C4-2B (cell line): ENCODE data around the gene SYMPK.
"Not testable (repeated sequence)": the region's sequence is repeated elsewhere in the genome, so short reads cannot be mapped to it uniquely, and the experiment has no call there.

Experiments
- H3K27ac ChIP-seq: fragments of 450-650 bp; 2 replicates; pipeline ENCODE4 v1.5.1; 2017
- ZFX ChIP-seq: fragments of 450-650 bp; IDR thresholded peaks from 2 replicates; pipeline ENCODE4 v1.6.1; 2017
- TF ChIP-seq, protein P1 (sequence below): fragments of 450-650 bp; conservative IDR thresholded peaks from 2 replicates; pipeline ENCODE4 v1.5.1; 2017; ENCODE audit warnings: mild to moderate bottlenecking

Gene SYMPK

DNA sequence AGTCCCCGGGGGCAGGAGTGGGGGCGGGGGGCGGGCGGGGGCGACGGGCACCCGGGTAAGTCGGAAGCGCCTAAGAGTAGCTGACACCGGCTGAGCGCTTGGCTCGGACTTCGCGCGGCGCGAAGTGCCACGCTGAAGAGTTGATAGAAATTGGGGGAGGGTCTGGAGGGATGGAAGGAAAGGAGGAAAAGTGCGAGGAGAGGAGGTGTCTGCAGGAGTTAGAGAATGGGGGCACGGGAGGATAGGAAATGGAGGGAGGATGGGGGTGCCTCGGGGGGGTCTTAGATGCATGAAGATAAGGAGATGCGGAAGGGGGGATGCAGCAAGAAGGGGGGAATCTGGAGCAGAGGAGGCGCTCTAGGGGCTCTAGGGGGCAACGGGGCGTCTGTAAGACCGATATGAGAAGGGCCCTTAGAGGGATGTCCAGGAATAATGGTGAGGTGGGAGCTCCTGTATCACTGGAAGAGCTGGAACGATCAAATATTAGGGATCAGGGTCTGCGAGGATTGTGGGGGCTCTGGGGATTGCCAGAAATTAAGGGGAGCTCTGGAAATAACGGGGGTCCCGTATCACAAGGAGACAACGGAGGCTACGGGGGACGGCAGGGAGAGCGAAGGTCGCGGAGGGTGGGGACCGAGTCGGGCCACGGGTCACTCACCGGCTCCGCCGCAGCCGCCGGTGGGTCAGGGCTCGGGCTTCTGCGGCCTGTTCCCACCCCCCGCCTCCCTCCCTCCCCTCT lies 39.1 kb upstream of the SYMPK start, which contains the start of gene MYPOP:
Gene MYPOP (minus strand): TSS at position 702 of the 739 bp plus-strand sequence. CDS start 840 bp downstream, outside the sequence.
- TF ChIP-seq ZFX = no peak
- TF ChIP-seq, protein P1, sequence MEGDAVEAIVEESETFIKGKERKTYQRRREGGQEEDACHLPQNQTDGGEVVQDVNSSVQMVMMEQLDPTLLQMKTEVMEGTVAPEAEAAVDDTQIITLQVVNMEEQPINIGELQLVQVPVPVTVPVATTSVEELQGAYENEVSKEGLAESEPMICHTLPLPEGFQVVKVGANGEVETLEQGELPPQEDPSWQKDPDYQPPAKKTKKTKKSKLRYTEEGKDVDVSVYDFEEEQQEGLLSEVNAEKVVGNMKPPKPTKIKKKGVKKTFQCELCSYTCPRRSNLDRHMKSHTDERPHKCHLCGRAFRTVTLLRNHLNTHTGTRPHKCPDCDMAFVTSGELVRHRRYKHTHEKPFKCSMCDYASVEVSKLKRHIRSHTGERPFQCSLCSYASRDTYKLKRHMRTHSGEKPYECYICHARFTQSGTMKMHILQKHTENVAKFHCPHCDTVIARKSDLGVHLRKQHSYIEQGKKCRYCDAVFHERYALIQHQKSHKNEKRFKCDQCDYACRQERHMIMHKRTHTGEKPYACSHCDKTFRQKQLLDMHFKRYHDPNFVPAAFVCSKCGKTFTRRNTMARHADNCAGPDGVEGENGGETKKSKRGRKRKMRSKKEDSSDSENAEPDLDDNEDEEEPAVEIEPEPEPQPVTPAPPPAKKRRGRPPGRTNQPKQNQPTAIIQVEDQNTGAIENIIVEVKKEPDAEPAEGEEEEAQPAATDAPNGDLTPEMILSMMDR = no peak
- peak within 1 kb of the TSS; percentile 70 for H3K27ac ChIP-seq

DNA sequence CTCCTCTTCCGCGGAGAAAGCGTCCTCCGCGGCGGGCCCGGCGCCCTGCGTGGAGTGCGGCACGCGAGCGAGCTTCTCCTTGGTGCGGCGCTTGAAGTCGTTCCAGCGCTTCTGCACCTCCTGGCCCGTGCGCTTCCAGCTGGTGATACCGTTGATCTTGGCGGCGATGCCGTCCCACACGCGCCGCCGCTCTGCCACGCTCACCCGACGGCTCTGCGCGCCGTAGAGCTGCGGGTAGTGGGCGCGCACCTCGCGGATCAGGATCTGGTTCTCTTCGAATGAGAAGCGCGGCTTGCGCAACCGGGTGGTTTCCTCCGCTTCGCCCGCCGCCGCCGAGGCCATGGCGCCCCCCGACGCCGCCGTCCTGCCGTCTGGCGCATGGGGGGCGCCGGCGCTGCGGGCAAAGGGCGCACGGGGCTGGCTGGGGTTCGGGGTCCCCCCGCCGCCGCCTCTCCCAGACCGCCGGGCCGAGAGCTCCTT lies 38.5 kb upstream of the SYMPK start:
- H3K27ac ChIP-seq = peak overlapping the region; percentile 70; the same call in 1 of the 2 replicates
- TF ChIP-seq, protein P1 = no peak
- no peak for TF ChIP-seq ZFX

DNA sequence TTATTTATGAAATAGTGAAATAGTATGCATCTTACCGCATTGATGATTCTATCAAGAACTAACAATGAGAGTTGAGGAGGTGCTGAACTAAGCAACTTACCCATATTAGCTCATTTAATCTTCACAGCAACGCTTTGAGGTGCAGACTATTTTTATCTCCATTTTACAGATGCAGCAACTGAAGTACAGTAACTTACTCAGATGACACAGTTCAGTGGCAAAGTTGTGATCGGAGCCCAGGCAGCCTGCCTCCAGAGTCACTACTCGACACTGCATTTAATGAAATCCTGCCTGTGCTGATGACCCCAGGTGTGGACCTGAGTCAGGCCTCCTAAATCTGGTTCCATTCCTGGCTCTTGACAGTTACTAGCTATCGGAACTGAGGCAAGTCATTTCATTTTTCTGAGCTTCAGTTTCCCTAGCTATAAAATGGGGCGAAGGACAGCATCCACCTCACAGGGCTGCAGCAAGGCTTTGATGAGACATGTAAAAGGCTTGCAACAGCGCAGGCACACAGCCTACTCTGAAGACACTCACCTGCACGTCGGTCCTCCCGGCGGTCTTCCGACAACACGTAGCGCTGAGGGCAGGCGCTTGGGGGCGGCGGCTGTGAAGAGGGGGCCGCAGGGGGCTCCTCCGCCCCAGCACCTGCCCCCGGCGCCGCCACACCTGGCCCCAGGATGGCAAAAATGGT lies 37.9 kb upstream of the SYMPK start:
- no peak for TF ChIP-seq ZFX
- TF ChIP-seq, protein P1 = no peak
- no peak overlapping the region for H3K27ac ChIP-seq

DNA sequence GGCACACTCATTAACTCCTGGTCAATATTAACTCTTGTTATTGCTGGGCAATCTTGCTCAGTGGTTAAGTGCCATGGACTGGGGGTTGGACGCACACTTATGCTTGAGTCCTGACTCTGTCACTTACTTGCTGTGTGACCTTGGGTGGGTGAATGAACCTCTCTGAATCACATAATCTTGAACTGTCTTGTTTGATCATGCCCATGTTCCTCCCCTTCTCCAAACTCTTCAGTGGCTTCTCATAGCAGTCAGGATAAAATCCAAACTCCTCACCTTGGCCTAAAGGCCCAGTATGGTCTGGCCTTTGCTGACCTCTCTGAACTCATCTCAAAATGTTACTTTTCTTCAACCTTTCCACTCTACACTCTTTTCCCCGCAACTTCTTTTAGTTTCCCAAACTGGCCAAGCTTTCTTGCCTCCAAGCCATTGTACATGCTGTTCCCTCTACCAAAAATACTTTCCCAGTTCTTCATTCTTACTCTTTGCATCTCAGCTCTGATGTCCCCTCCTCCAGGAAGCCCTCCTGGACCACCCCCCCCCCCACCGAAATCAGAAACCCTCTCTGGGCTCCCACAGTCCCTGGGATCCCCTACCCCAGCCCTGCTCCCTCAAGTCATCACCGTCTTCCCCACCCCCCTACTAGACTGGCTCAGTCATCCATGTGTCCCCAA lies 37.1 kb upstream of the SYMPK start:
- no peak overlapping the region for H3K27ac ChIP-seq
- TF ChIP-seq ZFX = no peak
- TF ChIP-seq, protein P1 = no peak

DNA sequence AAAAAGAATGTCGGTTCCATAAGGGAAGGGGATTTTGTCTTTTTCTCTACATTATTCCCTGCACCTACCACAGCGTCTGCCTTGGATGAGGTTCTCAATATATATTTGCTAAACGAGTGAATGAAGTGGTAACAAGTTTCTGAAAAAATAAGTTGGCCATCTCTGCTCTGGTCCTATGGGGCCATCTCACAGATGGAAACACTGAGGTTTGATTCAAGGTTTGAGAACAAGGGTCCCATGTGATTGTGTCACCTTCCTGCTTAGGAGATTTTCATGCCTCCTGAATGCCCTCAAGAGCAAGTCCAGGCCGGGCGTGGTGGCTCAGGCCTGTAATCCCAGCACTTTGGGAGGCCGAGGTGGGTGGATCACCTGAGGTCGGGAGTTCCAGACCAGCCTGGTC lies 36.3 kb upstream of the SYMPK start:
- TF ChIP-seq ZFX = no peak
- TF ChIP-seq, protein P1 = no peak
- H3K27ac ChIP-seq = no peak overlapping the region

DNA sequence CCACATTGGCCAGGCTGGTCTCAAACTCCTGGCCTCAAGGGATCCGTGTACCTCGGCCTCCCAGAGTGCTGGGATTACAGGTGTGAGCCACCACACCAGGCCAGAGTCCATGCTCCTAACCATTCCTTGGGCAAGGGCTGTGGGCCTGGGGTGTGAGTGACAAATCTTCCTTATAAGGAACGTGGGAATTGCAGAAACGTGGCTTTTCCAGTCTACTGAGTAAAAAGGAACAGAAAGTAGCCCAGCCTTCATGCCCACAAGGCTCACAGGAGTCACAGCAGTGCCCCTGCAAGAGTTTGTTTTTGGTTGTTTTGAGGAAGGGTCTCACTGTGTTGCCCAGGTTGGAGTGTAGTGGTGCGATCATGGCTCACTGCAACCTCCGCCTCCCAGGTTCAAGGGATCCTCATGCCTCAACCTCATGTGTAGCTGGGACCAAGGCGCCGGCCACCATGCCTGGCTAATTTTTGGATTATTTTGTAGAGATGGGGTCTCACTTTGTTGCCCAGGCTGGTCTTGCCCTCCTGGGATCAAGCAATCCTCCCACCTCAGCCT lies 34.4 kb upstream of the SYMPK start:
- H3K27ac ChIP-seq = no peak overlapping the region
- no peak for TF ChIP-seq ZFX
- TF ChIP-seq, protein P1 = no peak

DNA sequence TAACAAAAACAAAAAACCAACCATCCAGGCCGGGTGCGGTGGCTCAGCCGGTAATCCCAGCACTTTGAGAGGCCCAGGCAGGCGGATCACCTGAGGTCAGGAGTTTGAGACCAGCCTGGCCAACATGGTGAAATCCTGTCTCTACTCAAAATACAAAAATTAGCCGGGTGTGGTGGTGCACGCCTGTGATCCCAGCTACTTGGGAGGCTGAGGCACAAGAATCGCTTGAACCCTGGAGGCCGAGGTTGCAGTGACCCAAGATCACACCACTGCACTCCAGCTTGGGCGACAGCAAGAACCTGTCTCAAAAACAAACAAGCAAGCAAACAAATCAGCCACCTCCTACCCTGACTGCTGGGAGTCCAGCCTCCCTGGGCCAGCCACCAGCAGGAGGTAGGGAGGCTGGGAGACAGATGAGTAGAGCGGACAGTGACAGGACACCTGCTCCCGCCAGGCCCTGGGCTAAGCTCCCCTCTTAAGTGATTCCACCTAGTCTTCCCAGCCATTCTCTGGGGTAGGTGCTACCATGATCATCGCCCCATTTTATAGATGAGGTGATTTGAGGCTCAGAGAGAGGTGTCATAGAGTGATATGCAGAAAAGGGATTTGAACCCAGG lies 33.1 kb upstream of the SYMPK start:
- H3K27ac ChIP-seq = not testable (repeated sequence)
